AG04450 (cell line): ENCODE results near the gene SHISA6. TPM values are rescaled to one million over a fixed set of nuclear protein-coding genes. Genes with fewer than 3 reads are reported as not detected.

ENCODE experiments used
- CTCF ChIA-PET: fragments of 300-600, 350-600 bp; formaldehyde crosslinking; extraction: SDS; loops from one replicate; lab custom pipeline; 2022; ENCODE audit warnings: antibody characterized with exemption, inconsistent platforms; lab: Charles Lee
- POLR2A ChIA-PET: fragments of 350-600 bp; formaldehyde crosslinking; extraction: SDS; loops from one replicate; lab custom pipeline; 2021; ENCODE audit warnings: antibody characterized with exemption, inconsistent platforms; lab: Yijun Ruan, JAX
- DNase-seq: peaks from one replicate; pipeline ENCODE4 v3.0.0-alpha.2; 2011; ENCODE audit warnings: low read depth, low spot score
- H3K27ac ChIP-seq: one replicate; pipeline ENCODE4 v1.5.1; 2012; ENCODE audit warnings: low read depth, low read length, control low read depth
- H3K27me3 ChIP-seq: one replicate; pipeline ENCODE4 v1.6.0; 2012; ENCODE audit warnings: low read length; ENCODE audit not compliant: control insufficient read depth, insufficient read depth
- H3K4me3 ChIP-seq: 2 replicates; pipeline ENCODE4 v1.5.1; 2011; ENCODE audit warnings: mild to moderate bottlenecking, low read depth, low read length, control low read depth
- H3K9me3 ChIP-seq: 2 replicates; pipeline ENCODE4 v1.5.1; 2012; ENCODE audit warnings: low read length; ENCODE audit not compliant: control insufficient read depth, insufficient read depth
- polyA plus RNA-seq: library from polyadenylated mRNA; depleted of rRNA; stranded (reverse); fragments of >200 nt; gene quantifications from 2 replicates; pipeline ENCODE4 v1.2.3, GENCODE V29; 2011
- TF ChIP-seq, protein P1 (sequence below): IDR thresholded peaks from 2 replicates; pipeline ENCODE4 v1.5.1; 2011; ENCODE audit warnings: low read depth, low read length, control low read depth, inconsistent platforms

The SHISA6 gene
- polyA plus RNA-seq, 1 experiment = not detected

DNA sequence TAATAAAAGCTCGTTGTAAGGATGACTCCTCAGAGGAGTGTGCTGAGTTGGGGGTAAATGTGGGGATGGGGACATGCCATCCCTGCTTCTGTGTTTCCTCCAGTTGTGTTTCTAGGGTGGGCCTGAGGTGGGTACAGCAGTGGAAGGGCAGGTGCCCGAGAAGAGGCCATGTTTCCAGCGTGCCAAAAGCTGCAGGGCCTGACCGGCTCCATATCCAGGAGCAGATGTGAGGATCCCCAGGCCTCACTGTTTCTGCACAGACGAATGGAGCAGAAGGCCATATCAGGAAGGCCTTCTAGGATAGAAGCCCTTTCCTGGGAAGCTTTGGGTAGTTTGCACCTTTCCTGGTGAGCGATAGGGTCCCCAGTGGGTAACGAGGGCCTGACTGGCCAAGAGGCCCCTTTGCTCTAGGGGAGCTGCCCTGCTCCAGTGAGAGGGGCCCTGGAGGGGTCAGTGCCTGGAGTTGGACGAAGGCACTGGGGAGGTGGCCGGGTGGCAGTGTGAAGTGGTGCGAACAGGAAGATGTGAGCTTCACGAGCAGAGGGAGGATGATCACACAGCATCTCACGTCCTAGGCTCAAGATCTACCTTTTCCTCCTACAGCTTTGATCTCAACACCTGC, 62.9 kb downstream of the SHISA6 start:
- CTCF ChIA-PET = no interaction called here
- POLR2A ChIA-PET = no interaction called here
- TF ChIP-seq, protein P1, sequence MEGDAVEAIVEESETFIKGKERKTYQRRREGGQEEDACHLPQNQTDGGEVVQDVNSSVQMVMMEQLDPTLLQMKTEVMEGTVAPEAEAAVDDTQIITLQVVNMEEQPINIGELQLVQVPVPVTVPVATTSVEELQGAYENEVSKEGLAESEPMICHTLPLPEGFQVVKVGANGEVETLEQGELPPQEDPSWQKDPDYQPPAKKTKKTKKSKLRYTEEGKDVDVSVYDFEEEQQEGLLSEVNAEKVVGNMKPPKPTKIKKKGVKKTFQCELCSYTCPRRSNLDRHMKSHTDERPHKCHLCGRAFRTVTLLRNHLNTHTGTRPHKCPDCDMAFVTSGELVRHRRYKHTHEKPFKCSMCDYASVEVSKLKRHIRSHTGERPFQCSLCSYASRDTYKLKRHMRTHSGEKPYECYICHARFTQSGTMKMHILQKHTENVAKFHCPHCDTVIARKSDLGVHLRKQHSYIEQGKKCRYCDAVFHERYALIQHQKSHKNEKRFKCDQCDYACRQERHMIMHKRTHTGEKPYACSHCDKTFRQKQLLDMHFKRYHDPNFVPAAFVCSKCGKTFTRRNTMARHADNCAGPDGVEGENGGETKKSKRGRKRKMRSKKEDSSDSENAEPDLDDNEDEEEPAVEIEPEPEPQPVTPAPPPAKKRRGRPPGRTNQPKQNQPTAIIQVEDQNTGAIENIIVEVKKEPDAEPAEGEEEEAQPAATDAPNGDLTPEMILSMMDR = no peak

DNA sequence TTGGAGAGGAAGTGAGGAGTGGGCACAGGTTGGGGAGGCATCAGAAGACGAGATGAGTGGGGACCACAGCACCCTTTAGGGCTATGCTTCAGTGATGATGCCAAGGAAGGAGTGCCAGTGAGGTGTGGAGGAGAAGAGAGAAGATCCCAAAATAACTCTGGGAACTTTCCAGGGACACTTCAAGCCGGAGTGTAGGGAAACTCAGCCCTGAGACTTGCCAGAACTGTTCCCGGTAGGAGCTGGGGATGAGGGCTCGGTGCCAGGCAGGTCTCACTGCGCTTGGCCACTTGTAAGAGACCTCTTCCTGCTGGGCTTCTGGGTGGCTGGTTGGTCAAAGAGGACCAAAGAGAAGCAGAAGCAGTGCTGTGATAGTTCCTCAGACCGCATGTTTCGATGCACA, 63.6 kb downstream of the SHISA6 start:
- H3K9me3 ChIP-seq = peaks cover 62% of the 10 kb centered on the region
- POLR2A ChIA-PET = no interaction called here
- CTCF ChIA-PET = no interaction called here
- TF ChIP-seq, protein P1 = no peak
- H3K27ac ChIP-seq = no peak overlapping the region
- DNase-seq = no peak
- H3K27me3 ChIP-seq = no peaks in the 10 kb centered on the region
- no peak overlapping the region for H3K4me3 ChIP-seq

More for the DNA sequence above, 62.9 kb downstream of the SHISA6 start:
- DNase-seq = no peak
- Histone ChIP-seq H3K4me3 (no peak overlapping the region), H3K27ac (no peak overlapping the region), H3K27me3 (no peaks in the 10 kb centered on the region), H3K9me3 (peaks cover 62% of the 10 kb centered on the region)

DNA sequence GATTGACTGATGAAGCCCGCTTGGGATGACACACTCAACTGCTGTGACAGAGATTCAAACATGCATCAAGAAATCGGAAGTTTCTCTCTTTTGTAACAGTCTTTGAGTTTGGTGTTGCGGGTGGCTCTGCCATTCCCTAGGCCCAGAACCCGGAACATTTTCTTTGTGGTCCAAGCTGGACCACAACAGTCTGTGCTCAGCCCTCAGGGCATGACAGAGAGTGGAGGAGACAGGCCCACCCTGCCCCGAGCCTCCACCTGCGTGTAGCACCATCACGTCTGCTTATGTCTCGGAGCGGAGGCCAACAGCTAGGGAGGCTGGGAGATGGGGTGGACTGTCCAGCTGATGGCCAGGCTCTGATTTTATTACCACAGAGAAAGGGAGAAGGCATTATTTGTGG, 64.5 kb downstream of the SHISA6 start:
- Histone ChIP-seq H3K27me3 (no peaks in the 10 kb centered on the region), H3K4me3 (no peak overlapping the region), H3K27ac (no peak overlapping the region), H3K9me3 (peaks cover 61% of the 10 kb centered on the region)
- TF ChIP-seq, protein P1 = no peak
- POLR2A ChIA-PET = no interaction called here
- CTCF ChIA-PET = no interaction called here
- no peak for DNase-seq

DNA sequence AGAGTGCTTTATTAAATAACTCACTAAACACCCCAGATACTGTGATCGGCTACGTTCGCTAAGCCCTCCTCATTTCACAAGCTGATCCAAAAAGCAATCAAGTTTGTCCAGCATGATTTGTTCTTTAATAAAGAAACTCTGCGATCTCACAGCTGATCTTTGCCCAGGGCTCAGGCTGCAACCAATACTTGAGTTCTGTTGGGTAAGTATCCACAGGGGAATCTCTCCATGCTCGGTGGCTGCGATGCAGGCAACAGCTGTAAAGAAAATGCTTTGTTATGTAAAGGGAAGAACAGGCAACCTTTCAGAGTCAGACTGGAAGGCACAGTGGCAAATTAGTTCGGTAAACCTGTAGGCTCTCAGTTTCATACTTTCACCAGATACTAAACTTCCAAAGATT, 67.5 kb downstream of the SHISA6 start:
- TF ChIP-seq, protein P1 = no peak
- POLR2A ChIA-PET = no interaction called here
- CTCF ChIA-PET = no interaction called here
- peaks cover 45% of the 10 kb centered on the region for H3K9me3 ChIP-seq
- H3K4me3 ChIP-seq = no peak overlapping the region
- DNase-seq = no peak
- no peaks in the 10 kb centered on the region for H3K27me3 ChIP-seq
- no peak overlapping the region for H3K27ac ChIP-seq

DNA sequence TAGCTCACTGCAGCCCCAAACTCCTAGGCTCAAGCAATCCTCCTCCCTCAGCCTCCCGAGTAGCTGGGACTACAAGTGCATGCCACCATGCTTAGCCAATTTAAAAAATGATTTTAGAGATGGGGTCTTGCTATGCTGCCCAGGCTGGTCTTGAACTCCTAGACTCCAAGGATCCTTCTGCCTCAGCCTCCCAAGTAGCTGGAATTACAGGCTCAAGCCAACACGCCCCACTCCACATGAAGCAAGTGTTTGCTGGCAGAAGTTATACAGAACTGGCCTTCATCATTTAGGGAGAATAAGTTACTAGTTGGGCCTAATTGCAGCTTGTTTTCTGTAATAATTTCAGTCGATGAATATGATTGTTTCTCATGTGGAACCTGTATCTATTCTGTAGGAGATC, 68.0 kb downstream of the SHISA6 start:
- POLR2A ChIA-PET = no interaction called here
- H3K27me3 ChIP-seq = no peaks in the 10 kb centered on the region
- DNase-seq = no peak
- no peak overlapping the region for H3K27ac ChIP-seq
- H3K4me3 ChIP-seq = no peak overlapping the region
- peaks cover 40% of the 10 kb centered on the region for H3K9me3 ChIP-seq
- CTCF ChIA-PET = no interaction called here
- TF ChIP-seq, protein P1 = no peak
